D721Med (cell line): Measurements from ENCODE around the gene PRRX1.
A peak's percentile ranks its signal among the peaks of the same experiment; 100 is the strongest.

Experiments used
- DNase-seq: peaks from one replicate; pipeline ENCODE4 v3.0.0; 2011; ENCODE audit warnings: low spot score; ENCODE audit not compliant: insufficient read length
- FAIRE-seq: peaks from 2 replicates; lab custom pipeline; 2011; peaks lifted over from hg19 to GRCh38; lab: Jason Lieb, UNC
- TF ChIP-seq, protein P1 (sequence below): IDR thresholded peaks from 2 replicates; pipeline ENCODE4 v1.5.1; 2012; ENCODE audit warnings: mild to moderate bottlenecking, control low read depth; ENCODE audit not compliant: insufficient read depth; ENCODE audit errors: missing control alignments

The PRRX1 gene

DNA sequence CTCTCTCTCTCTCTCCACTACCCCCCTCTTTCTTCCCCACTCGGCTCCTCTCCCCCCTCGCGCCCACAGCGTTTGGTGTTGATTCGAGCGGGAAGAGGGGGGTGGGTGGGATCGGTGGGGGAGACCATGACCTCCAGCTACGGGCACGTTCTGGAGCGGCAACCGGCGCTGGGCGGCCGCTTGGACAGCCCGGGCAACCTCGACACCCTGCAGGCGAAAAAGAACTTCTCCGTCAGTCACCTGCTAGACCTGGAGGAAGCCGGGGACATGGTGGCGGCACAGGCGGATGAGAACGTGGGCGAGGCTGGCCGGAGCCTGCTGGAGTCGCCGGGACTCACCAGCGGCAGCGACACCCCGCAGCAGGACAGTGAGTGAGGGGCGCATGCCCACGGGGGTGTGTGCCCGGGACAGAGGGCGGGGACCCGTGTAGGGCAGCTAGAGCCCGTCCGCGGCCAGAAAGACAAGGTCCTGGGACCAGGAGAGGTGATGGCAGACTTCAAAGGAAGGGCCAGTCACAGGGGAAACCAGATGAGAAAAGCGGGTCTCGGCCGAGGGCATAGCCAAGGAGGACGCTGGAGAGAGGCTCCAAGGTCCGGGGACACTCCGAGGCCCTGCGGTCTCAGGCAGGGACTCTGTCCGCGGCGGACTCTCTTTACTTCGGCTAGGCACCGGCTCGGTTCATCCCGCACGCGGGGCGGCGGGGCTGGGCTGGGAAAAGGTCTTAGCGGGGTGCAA is at the start of gene PRRX1:
Gene PRRX1, plus strand, starts transcription at position 39 of the 735 bp plus-strand sequence. Its CDS starts 88 bp downstream, at position 127.
- TF ChIP-seq, protein P1, sequence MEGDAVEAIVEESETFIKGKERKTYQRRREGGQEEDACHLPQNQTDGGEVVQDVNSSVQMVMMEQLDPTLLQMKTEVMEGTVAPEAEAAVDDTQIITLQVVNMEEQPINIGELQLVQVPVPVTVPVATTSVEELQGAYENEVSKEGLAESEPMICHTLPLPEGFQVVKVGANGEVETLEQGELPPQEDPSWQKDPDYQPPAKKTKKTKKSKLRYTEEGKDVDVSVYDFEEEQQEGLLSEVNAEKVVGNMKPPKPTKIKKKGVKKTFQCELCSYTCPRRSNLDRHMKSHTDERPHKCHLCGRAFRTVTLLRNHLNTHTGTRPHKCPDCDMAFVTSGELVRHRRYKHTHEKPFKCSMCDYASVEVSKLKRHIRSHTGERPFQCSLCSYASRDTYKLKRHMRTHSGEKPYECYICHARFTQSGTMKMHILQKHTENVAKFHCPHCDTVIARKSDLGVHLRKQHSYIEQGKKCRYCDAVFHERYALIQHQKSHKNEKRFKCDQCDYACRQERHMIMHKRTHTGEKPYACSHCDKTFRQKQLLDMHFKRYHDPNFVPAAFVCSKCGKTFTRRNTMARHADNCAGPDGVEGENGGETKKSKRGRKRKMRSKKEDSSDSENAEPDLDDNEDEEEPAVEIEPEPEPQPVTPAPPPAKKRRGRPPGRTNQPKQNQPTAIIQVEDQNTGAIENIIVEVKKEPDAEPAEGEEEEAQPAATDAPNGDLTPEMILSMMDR: no peak
- FAIRE-seq (no peak), DNase-seq (no peak)

DNA sequence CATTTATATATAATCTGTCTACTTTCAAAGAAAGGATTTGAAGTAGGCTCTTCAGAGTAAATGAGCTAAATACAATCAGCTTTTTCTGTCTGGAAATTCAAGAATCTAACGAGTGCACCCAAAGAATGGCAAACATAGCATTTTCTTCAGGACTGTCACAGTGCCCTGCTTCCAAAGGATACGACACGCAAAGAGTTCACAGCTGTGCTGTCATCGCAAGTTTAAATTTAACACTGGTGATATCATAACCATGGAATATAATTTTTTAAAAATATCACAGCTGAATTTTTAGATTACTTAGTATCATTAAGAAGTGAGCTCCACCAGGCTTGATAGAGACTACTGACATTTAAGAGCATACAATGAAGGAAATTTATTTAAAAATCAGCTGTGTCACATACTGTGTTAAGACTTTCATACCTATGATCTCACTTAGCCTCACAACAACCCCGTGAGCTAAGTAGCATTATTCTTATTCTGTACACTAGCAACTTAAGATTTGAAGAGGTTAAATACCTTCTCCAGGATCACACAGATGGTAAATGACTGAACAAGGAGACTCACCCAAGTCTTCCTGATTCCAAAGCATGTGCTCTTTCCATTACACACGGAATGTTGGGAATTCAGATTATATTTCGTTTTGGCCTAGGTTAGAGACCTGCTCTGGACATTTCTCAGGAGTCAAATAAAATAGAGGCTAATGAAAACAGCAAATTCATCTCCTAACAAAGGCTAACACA is 46.2 kb upstream of the PRRX1 start:
- TF ChIP-seq, protein P1: no peak
- no peak for DNase-seq
- peak; percentile 46 for FAIRE-seq

- TF ChIP-seq, protein P1: no peak
- DNase-seq: no peak
- FAIRE-seq: peak; percentile 55
Measured at GRCh38 chr1:170618421-170618820, 45.5 kb upstream of the PRRX1 start.

DNA sequence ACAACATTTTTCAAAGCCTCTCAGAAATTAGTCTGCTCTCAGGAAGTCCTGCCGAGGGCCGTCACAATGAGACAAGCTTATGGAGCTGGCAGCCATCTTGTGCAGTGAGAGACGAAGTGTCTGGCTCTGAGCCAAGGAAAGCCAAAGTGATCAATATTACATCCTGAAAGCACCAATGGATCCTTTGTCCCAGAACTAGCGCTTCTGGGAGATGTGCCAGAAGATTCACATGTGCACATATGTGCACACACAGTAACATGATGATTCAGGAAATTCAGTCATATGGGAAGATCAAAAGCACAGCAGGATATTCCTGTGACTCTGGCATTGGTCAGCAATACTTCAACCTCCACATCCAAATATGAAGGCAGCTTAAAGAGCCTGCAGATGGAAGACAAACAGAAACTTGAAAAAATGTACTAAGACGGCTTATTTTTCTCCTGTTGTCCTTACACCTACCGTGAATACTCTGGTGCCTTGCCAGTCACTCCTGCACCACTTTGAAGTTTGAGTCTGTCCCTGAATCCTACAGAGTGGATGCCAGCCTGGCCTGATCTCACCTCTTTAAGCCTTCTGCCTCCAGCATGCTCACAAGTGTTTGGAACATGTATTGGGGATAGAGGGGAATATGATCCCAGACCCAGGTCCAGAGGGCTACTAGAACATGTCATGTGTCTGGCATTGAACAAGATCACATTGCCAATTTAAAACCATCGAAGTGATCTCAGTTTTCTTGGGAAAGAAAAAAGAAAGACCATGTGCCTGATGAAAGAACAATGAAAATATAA is 44.5 kb upstream of the PRRX1 start:
- no peak for DNase-seq
- FAIRE-seq: no peak
- TF ChIP-seq, protein P1: no peak

DNA sequence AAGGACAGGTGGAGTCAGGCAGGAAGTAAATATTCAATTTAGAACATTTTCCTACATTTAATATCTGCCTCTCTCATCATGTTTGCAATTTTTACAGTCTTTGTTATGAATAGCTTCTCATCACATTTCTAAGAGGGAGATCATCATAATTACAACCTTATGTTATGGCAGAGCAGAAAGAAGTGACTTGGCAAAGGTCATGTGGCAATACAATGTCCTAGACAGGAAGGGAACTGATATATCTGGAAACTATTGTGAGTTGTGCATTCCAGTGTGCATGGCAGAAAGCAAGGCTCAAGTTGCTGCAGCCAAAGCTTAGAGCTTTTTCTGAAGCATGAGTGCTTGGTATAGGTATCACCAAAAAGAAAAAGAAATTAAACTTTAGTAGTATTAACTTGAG is 43.8 kb upstream of the PRRX1 start:
- FAIRE-seq (peak; percentile 48), DNase-seq (no peak)
- TF ChIP-seq, protein P1: no peak

- FAIRE-seq (no peak), DNase-seq (no peak)
- TF ChIP-seq, protein P1: no peak
Measured at GRCh38 chr1:170623171-170623570, 40.8 kb upstream of the PRRX1 start.
